Activated naive CD8-positive, alpha-beta T cell (primary cell): ENCODE measurements around the gene TATDN2.
"Not testable (repeated sequence)": the region's sequence is repeated elsewhere in the genome, so short reads cannot be mapped to it uniquely, and the experiment has no call there.

ENCODE experiments used
- H3K27ac Mint-ChIP-seq: one replicate; pipeline ENCODE4 v1.8.0; 2021; ENCODE audit warnings: mixed read lengths
- H3K27me3 Mint-ChIP-seq: one replicate; pipeline ENCODE4 v1.8.0; 2021; ENCODE audit warnings: mixed read lengths
- H3K36me3 Mint-ChIP-seq: one replicate; pipeline ENCODE4 v1.8.0; 2021; ENCODE audit warnings: mixed read lengths
- H3K4me1 Mint-ChIP-seq: one replicate; pipeline ENCODE4 v1.8.0; 2021; ENCODE audit warnings: low read depth, mixed read lengths
- H3K4me3 Mint-ChIP-seq: one replicate; pipeline ENCODE4 v1.8.0; 2021; ENCODE audit warnings: mild to moderate bottlenecking, mixed read lengths
- H3K9me3 Mint-ChIP-seq: one replicate; pipeline ENCODE4 v1.8.0; 2021; ENCODE audit warnings: low read depth, mixed read lengths

Gene TATDN2

GRCh38 chr3:10248984-10249748, 907 bp downstream of the TATDN2 start:
- H3K4me3 Mint-ChIP-seq: peak overlapping the region; percentile 97
- H3K27me3 Mint-ChIP-seq: no peaks in the 10 kb centered on the region
- H3K27ac Mint-ChIP-seq: peak overlapping the region; percentile 98
- H3K4me1 Mint-ChIP-seq: peaks cover 55% of the 10 kb centered on the region
- H3K9me3 Mint-ChIP-seq: peaks cover 8% of the 10 kb centered on the region
- H3K36me3 Mint-ChIP-seq: peaks cover 34% of the 10 kb centered on the region

- peak overlapping the region; percentile 97 for H3K4me3 Mint-ChIP-seq
- H3K9me3 Mint-ChIP-seq: peaks cover 8% of the 10 kb centered on the region
- peaks cover 34% of the 10 kb centered on the region for H3K36me3 Mint-ChIP-seq
- peak overlapping the region; percentile 98 for H3K27ac Mint-ChIP-seq
- H3K4me1 Mint-ChIP-seq: peaks cover 56% of the 10 kb centered on the region
- no peaks in the 10 kb centered on the region for H3K27me3 Mint-ChIP-seq
These were observed 1.6 kb downstream of the TATDN2 start for GRCh38 chr3:10249833-10250232.

- Mint-ChIP-seq H3K9me3 (peaks cover 3% of the 10 kb centered on the region), H3K27me3 (no peaks in the 10 kb centered on the region), H3K4me1 (peaks cover 66% of the 10 kb centered on the region), H3K27ac (peak overlapping the region; percentile 98), H3K36me3 (peaks cover 30% of the 10 kb centered on the region), H3K4me3 (peak overlapping the region; percentile 97)
These were observed 2.7 kb downstream of the TATDN2 start for GRCh38 chr3:10251006-10251405.

GRCh38 chr3:10253731-10254130, 5.5 kb downstream of the TATDN2 start:
- peaks cover 28% of the 10 kb centered on the region for H3K36me3 Mint-ChIP-seq
- H3K9me3 Mint-ChIP-seq: no peaks in the 10 kb centered on the region
- H3K27me3 Mint-ChIP-seq: no peaks in the 10 kb centered on the region
- H3K4me3 Mint-ChIP-seq: peak overlapping the region; percentile 71
- H3K4me1 Mint-ChIP-seq: peaks cover 73% of the 10 kb centered on the region
- H3K27ac Mint-ChIP-seq: peak overlapping the region; percentile 90

GRCh38 chr3:10255835-10256234, 7.6 kb downstream of the TATDN2 start:
- H3K36me3 Mint-ChIP-seq: peaks cover 18% of the 10 kb centered on the region

GRCh38 chr3:10259036-10259435, 10.8 kb downstream of the TATDN2 start:
- Mint-ChIP-seq H3K27me3 (no peaks in the 10 kb centered on the region), H3K27ac (peak overlapping the region; percentile 8), H3K36me3 (peaks cover 13% of the 10 kb centered on the region), H3K4me1 (peaks cover 77% of the 10 kb centered on the region), H3K4me3 (no peak overlapping the region), H3K9me3 (no peaks in the 10 kb centered on the region)

More at GRCh38 chr3:10255835-10256234, 7.6 kb downstream of the TATDN2 start:
- Mint-ChIP-seq H3K9me3 (no peaks in the 10 kb centered on the region), H3K27me3 (no peaks in the 10 kb centered on the region), H3K4me3 (no peak overlapping the region), H3K27ac (peak overlapping the region; percentile 54), H3K4me1 (peaks cover 76% of the 10 kb centered on the region)

- peaks cover 16% of the 10 kb centered on the region for H3K36me3 Mint-ChIP-seq
- peaks cover 77% of the 10 kb centered on the region for H3K4me1 Mint-ChIP-seq
- peak overlapping the region; percentile 46 for H3K27ac Mint-ChIP-seq
- H3K9me3 Mint-ChIP-seq: no peaks in the 10 kb centered on the region
- H3K27me3 Mint-ChIP-seq: no peaks in the 10 kb centered on the region
- H3K4me3 Mint-ChIP-seq: no peak overlapping the region
These were observed 11.5 kb downstream of the TATDN2 start for GRCh38 chr3:10259798-10260197.

- Mint-ChIP-seq H3K27ac (peak overlapping the region; percentile 46), H3K36me3 (peaks cover 16% of the 10 kb centered on the region), H3K9me3 (no peaks in the 10 kb centered on the region), H3K27me3 (no peaks in the 10 kb centered on the region), H3K4me1 (peaks cover 76% of the 10 kb centered on the region), H3K4me3 (no peak overlapping the region)
These were observed 12.0 kb downstream of the TATDN2 start for GRCh38 chr3:10260211-10260701.

GRCh38 chr3:10262027-10262426, 13.8 kb downstream of the TATDN2 start:
- H3K36me3 Mint-ChIP-seq: peaks cover 16% of the 10 kb centered on the region
- peaks cover 75% of the 10 kb centered on the region for H3K4me1 Mint-ChIP-seq
- no peaks in the 10 kb centered on the region for H3K27me3 Mint-ChIP-seq
- peak overlapping the region; percentile 34 for H3K4me3 Mint-ChIP-seq
- peak overlapping the region; percentile 97 for H3K27ac Mint-ChIP-seq
- no peaks in the 10 kb centered on the region for H3K9me3 Mint-ChIP-seq

- peak overlapping the region; percentile 97 for H3K27ac Mint-ChIP-seq
- H3K27me3 Mint-ChIP-seq: no peaks in the 10 kb centered on the region
- H3K36me3 Mint-ChIP-seq: peaks cover 22% of the 10 kb centered on the region
- peaks cover 84% of the 10 kb centered on the region for H3K4me1 Mint-ChIP-seq
- H3K9me3 Mint-ChIP-seq: no peaks in the 10 kb centered on the region
- H3K4me3 Mint-ChIP-seq: peak overlapping the region; percentile 90
These were observed 15.5 kb downstream of the TATDN2 start for GRCh38 chr3:10263646-10264363.

- Mint-ChIP-seq H3K27ac (peak overlapping the region; percentile 73), H3K36me3 (peaks cover 22% of the 10 kb centered on the region), H3K27me3 (no peaks in the 10 kb centered on the region), H3K4me3 (peak overlapping the region; percentile 66), H3K9me3 (no peaks in the 10 kb centered on the region), H3K4me1 (peaks cover 80% of the 10 kb centered on the region)
These were observed 17.6 kb downstream of the TATDN2 start for GRCh38 chr3:10265833-10266232.

GRCh38 chr3:10266936-10267335, 18.7 kb downstream of the TATDN2 start:
- H3K36me3 Mint-ChIP-seq: peaks cover 20% of the 10 kb centered on the region
- not testable (repeated sequence) for H3K27ac Mint-ChIP-seq
- H3K4me1 Mint-ChIP-seq: peaks cover 78% of the 10 kb centered on the region

GRCh38 chr3:10268116-10268515, 19.9 kb downstream of the TATDN2 start:
- Mint-ChIP-seq H3K4me1 (peaks cover 76% of the 10 kb centered on the region), H3K36me3 (peaks cover 16% of the 10 kb centered on the region), H3K4me3 (no peak overlapping the region), H3K27me3 (no peaks in the 10 kb centered on the region), H3K27ac (no peak overlapping the region), H3K9me3 (no peaks in the 10 kb centered on the region)

More at GRCh38 chr3:10266936-10267335, 18.7 kb downstream of the TATDN2 start:
- not testable (repeated sequence) for H3K9me3 Mint-ChIP-seq, H3K27me3 Mint-ChIP-seq
- H3K4me3 Mint-ChIP-seq: peak overlapping the region; percentile 66

- Mint-ChIP-seq H3K4me1 (peaks cover 75% of the 10 kb centered on the region), H3K9me3 (no peaks in the 10 kb centered on the region), H3K27me3 (no peaks in the 10 kb centered on the region), H3K4me3 (peak overlapping the region; percentile 20), H3K36me3 (peaks cover 12% of the 10 kb centered on the region), H3K27ac (peak overlapping the region; percentile 28)
These were observed 20.7 kb downstream of the TATDN2 start for GRCh38 chr3:10268930-10269329.

- Mint-ChIP-seq H3K27ac (no peak overlapping the region), H3K27me3 (no peaks in the 10 kb centered on the region), H3K9me3 (no peaks in the 10 kb centered on the region), H3K4me3 (no peak overlapping the region), H3K4me1 (peaks cover 75% of the 10 kb centered on the region), H3K36me3 (peaks cover 9% of the 10 kb centered on the region)
These were observed 21.2 kb downstream of the TATDN2 start for GRCh38 chr3:10269443-10269842.
